Fibroblast of pulmonary artery (primary cell): ENCODE data around the gene RFC4.

Experiments used
- DNase-seq: peaks from one replicate; pipeline ENCODE4 v3.0.0-alpha.2; 2010; ENCODE audit warnings: low read depth
- H3K4me3 ChIP-seq: replicated peaks from 2 replicates; pipeline ENCODE4 v1.5.1; 2011; ENCODE audit warnings: low read depth, mild to moderate bottlenecking, control low read depth, low read length, moderate library complexity
- CTCF ChIP-seq: IDR thresholded peaks from 2 replicates; pipeline ENCODE4 v1.5.1; 2011; ENCODE audit warnings: mild to moderate bottlenecking, control low read depth, low read length, inconsistent platforms; ENCODE audit errors: missing control alignments

The RFC4 gene

DNA sequence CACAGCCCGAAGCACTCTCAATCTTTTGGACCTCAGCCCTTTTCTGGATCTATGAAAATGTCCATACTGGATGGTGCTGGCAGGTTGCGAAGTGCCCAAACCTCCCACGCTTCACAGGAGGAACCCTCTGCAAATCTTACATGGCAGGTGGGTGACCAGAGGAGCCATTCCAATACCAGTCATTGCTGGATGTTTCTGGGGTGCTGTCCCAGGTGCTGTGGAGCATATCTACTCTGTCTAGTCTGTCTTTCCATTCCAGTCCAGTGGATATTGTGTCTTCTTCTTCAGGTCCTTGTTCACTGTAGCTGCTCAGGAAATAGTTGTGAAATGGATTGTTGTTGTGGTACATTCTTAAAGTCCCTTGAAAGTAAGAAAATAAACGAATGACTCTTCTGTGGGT, 25.5 kb upstream of the RFC4 start:
- no peak for DNase-seq
- TF ChIP-seq CTCF: no peak
- no peak overlapping the region for H3K4me3 ChIP-seq

GRCh38 chr3:186828340-186828739, 22.1 kb upstream of the RFC4 start:
- TF ChIP-seq CTCF: no peak
- no peak overlapping the region for H3K4me3 ChIP-seq
- DNase-seq: no peak

DNA sequence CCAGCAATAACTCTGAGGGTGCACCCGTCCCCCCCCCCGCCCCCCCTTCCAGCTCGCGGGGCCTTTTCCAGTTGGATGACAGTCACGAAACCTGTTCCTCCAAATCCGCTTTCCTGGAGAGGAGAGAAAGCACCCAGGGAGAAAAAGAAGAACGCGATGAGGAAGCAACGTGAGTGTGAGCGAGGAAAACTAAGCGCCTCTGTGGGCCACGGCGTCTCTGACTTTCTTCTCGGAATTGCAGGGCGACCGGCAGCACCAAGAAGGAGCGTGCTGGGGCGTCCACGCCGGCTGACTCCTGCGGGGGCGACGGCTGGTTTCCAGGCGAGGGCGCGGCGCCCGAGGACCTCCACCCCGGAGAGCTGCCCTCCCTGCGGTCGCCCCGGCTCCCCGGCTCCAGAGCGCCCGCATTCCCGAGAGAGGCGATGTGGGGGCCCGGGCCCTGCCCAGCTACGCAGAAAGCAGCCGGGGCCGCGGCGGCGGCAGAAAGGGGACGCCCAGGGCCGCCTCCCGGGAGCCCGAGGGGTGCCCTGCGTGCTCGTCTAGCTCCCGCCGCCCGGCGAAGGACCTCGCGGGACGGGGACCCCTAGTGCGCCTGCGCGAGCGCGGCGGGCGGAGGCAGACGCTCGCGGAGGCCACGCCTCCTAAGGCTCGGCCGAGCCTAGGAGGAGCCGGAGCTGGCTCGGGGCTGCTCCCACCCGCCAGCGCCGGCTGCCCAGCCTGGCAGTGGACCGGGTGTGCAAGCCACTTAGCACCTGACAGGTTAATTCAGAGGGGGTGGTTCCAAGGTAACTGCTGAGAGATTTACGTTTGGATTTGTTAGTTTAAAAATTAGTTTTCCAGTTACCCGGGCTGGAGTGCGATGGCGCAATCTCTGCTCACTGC, 20.9 kb upstream of the RFC4 start:
- DNase-seq: peak; percentile 81
- peak overlapping the region; percentile 59 for H3K4me3 ChIP-seq

GRCh38 chr3:186826410-186826975, 20.2 kb upstream of the RFC4 start:
- peak overlapping the region; percentile 59 for H3K4me3 ChIP-seq
- DNase-seq: no peak
- no peak for TF ChIP-seq CTCF

More for the DNA sequence above, 20.9 kb upstream of the RFC4 start:
- TF ChIP-seq CTCF: no peak

DNA sequence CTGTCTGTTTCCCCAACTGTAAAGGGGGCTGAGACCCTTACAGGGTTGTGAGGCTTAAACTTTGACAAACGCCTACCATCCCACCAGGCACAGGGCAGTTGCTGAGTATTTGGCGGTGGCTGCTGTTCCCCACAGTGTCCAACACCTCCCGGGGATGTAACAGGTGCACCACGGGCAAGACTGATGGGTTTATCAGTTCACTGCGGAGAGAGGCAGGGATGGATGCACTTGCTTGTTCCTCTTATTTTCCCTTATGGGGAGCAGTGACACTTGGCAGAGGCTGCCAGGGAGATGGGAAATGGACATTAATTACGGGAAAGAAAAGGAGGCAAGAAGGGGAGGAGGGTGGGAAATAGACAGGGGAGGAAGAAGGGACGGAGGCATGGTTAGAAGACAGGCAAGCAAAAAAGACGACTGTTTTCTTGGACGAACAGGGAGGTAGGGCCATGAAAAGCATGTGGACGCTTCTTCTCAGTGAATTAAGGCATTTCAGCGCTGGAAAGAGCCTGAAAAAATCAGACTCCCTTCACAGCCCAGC, 19.7 kb upstream of the RFC4 start:
- no peak for DNase-seq
- no peak for TF ChIP-seq CTCF
- H3K4me3 ChIP-seq: no peak overlapping the region

DNA sequence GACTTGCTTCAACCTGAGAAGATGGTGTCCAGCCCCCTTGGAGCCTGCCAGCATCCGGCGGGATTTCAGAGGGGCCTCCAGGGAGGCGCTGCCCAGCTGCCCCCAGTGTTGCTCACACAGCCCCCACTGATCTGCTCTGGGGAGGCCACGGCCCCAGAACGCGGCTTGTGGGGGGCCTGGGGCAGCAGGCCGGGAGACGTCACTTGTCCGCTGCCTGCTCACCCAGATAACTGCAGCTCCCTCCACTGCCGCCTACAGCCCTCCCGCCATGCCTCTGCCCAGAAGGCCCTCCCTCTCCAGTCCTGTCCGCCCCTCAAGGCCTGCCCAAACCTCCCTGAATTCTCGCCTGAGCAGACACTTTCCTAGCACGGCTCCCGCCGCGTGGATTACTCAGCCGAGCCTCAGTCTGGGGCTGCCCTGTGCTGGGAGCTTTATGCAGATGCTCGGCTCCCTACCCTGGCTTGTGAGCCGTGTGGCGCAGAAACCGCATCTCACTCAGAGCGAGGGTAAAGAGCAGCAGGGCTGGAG, 19.1 kb upstream of the RFC4 start:
- H3K4me3 ChIP-seq: peak overlapping the region; percentile 14
- DNase-seq: peak; percentile 55
- TF ChIP-seq CTCF: no peak
